HG02610 (cell line): Measurements from ENCODE around the gene ZNF76.
"Not testable (repeated sequence)": the region's sequence is repeated elsewhere in the genome, so short reads cannot be mapped to it uniquely, and the experiment has no call there.

Source experiments
- ATAC-seq: cut with Tn5 transposase; IDR thresholded peaks from one replicate; pipeline ENCODE4 v1.9.1; 2021; ENCODE audit warnings: mild to moderate bottlenecking, moderate library complexity; ENCODE audit not compliant: unreplicated experiment

Gene ZNF76

DNA sequence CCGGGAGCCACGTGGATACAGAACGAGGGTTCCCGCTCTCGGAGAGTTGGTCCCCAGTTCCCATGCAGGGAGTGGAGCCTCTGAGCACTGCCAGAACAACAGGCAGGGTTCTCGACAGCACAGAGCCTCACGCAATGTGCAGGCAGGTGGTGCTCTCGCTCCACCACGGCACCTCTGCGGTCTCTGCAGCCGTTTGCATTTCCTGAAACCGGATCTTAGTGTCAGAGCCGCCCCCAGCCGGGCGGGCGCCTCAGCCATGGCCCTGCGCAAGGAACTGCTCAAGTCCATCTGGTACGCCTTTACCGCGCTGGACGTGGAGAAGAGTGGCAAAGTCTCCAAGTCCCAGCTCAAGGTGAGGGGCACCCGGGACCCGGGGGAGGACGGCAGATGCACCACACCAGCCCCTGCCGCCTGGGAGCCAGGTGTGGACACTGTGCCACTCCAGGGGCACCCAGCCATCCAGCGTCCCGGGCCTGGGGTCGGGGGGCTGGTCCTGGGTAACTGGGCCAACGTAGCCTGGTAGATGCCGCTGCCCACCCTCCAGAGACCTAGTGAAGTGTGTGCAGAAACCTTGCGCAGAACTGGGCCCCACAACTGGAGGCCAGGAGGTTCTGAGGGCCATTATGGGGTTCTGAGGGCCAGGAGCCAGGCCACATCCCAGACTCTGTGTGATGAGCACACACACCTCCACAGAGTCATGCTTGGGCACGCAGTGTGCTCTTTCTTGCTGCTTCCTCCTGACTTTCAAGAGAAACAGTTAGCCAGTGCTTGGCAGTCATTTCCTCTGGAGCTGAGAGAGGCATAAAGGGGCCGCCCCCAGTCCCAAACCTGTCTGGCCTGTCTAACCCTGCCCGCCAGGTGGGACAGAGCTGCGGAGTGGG lies 38.3 kb downstream of the ZNF76 start, which contains the start of gene DEF6:
DEF6 (plus strand) TSS at position 218 of the 881 bp plus-strand sequence; CDS start at position 257, 39 bp downstream.
- ATAC-seq: peak; percentile 80

DNA sequence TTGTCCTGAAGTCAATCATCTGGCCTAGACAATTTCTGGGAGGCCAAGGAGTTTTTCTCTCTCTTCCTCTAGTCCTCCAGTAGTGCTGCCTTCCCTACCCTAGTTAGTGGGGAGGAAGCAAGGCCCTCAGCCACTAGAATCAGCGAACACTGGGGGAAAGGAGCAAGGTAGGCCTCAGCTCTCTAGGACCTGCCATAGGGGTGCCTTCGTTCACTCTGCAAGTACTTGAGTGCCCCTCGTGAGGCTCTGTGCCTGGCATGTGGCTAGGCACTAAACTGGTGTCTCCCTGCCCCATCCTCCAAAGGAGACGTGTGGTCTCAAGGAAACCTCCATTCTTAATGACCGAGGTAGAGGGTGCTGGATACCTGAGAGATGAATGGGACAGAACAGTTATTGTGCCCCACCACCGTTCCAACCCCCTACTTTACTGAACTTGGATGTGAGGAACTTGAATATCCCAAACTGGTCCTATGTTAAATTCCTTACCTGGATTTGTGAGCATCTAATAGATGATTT lies 39.1 kb downstream of the ZNF76 start:
- no peak for ATAC-seq

- ATAC-seq: no peak
Measured at GRCh38 chr6:35299674-35300073, 40.1 kb downstream of the ZNF76 start.

DNA sequence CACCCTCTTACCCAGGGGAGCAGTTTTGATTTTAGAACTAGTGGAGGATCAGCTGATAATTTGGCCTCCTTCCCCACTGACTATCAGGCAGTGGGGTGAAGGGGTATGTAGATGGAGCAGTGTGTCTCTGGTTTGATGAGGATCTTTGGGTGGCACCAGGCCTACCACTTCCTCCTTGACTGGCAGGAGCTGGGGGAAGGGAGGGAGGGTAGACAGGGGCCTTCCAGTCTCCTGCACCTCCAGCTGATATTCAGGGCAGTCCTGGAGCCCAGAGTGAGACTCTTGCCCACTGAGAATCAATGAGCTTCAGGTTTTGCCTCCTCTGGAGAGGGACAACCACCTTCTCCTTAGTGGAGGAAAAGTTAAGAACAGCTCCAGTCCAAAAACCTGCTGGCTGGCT lies 41.3 kb downstream of the ZNF76 start:
- no peak for ATAC-seq

- ATAC-seq: peak; percentile 83
Measured at GRCh38 chr6:35302604-35303241, 43.2 kb downstream of the ZNF76 start.

DNA sequence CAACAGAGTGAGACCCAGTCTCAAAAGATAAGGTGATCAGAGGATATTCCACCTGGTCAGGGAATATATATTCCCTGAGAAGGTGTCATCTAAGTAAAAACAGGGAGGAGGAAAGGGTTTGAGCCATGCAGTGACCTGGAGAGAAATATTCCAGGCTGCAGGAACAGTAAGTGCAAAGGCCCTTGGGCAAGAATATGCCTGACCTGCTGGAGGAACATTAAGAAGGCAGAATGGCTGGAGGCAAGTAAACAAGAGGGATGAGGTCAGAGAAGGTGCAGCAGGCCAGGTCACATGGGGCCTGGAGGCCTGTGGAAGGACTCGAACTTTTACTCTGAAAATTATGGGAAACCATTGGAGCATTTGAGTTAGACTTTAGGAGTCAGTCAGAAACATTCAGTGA lies 44.8 kb downstream of the ZNF76 start:
- no peak for ATAC-seq

GRCh38 chr6:35305117-35305516 lies 45.6 kb downstream of the ZNF76 start:
- ATAC-seq: no peak

DNA sequence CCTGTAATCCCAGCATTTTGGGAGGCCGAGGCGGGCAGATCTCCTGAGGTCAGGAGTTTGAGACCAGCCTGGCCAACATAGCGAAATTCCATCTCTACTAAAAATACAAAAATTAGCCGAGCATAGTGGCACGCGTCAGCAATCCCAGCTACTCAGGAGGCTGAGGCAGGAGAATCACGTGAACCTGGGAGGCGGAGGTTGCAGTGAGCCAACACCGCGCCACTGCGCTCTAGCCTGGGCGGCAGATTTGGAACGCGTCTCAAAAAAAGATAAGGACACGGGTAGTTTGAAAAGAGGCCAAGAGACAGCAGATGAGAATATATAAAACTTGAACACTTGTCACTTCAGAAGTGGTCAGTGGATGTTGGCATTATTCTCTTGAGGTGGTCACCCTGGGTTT lies 47.6 kb downstream of the ZNF76 start:
- not testable (repeated sequence) for ATAC-seq

DNA sequence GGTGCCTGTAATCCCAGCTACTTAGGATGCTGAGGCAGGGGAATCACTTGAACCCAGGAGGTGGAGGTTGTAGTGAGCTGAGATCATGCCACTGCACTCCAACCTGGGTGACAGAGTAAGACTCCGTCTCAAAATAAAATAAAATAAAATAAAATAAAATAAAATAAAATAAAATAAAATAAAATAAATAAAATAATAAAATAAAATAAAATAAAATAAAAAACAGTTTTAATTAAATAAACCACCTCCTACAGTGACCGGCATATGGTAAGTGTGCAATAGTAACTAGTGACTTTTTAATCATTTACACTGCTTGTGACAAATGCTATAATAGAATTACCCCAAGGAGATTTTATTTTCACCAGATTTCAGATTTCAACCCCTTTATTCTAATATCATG lies 49.0 kb downstream of the ZNF76 start:
- ATAC-seq: not testable (repeated sequence)

- ATAC-seq: no peak
Measured at GRCh38 chr6:35309611-35310264, 50.2 kb downstream of the ZNF76 start.

DNA sequence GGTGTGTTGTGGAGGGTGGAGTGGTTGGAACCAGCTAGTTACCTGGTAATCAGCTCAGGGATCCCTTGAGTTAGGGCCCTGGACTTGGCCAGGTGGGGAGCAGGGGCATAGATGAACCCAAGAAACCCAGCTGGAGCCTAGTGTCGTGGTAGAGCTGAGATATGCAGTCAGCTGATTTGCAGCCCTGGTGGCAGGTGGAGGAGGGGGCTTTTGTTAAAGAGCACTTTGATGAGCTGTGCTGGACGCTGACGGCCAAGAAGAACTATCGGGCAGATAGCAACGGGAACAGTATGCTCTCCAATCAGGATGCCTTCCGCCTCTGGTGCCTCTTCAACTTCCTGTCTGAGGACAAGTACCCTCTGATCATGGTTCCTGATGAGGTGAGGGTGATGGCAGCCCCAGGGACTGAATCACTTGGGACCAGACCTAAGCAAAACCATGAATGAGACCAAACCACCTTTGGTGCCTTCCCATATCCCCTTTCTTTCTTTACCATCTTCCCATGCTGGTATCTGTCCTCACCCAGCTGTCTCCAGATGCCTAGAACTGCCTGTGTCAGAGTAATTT lies 50.8 kb downstream of the ZNF76 start:
- ATAC-seq: no peak

DNA sequence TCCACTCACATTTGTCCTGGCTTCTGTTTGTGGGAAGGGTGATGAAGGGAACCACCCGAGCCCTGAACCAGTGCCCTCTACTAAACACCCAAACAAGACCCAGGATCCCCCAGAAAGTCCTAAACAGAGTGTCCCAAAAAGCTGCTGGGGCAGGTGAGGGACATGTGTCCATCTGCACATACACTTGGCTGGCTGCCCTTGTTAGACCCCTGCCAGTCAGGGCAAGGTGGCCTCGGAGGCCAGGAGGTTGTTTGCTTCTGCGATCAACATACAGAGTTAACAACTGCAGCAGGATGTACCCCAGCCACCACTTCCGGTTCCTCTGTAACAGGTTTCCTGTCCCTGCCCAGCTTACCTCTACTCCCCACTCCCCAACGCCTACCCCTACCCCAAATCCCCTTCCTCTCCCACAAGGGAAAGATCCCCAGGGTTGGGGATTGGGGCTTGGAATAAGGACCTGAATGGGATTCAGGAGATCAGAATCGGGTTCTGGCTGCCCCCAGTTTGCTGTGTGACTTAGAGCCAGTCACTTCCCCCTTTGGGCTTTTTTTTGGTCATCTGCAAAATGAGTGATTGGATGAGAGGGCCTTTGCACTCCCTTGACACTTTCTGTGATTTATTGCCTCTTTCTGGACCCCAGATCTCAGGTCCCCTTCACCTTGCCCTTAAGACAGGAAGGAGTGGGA lies 52.0 kb downstream of the ZNF76 start:
- ATAC-seq: no peak

DNA sequence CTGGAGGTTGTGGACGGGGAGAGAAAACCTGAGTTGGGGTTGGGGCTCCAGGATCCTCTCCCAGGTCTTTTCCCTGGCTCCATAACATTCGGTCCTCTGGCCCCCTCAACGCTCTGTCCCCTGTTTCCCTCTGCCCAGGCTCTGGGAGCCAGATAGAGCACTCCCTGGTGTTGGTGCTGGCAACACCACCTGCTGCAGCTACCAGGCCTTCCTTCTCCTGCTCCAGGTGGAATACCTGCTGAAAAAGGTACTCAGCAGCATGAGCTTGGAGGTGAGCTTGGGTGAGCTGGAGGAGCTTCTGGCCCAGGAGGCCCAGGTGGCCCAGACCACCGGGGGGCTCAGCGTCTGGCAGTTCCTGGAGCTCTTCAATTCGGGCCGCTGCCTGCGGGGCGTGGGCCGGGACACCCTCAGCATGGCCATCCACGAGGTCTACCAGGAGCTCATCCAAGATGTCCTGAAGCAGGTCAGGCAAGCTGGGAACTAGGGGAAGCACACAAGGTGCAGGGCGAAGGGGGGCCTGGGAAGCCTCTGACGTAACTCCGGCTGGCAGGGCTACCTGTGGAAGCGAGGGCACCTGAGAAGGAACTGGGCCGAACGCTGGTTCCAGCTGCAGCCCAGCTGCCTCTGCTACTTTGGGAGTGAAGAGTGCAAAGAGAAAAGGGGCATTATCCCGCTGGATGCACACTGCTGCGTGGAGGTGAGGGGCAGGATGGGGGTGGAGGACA lies 52.7 kb downstream of the ZNF76 start:
- ATAC-seq: no peak

DNA sequence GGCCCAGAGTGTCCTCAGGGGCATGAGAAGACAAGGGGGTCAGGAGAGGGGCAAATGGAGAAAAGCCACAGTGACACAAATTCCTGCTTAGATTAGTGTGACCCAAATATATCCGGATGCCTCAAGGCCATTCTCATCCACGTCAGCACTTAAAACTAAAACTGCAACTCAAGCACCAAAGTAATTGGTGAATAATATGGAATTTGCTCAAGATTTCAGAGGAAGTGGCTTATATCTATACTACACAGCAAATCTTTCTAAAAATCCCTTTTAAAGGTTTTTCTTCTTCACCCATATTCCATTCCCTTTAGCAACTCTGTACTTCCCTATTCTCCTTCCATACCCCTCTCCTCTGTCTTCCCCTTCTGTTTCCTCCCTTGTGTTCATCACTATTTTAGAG lies 53.3 kb downstream of the ZNF76 start:
- ATAC-seq: no peak

DNA sequence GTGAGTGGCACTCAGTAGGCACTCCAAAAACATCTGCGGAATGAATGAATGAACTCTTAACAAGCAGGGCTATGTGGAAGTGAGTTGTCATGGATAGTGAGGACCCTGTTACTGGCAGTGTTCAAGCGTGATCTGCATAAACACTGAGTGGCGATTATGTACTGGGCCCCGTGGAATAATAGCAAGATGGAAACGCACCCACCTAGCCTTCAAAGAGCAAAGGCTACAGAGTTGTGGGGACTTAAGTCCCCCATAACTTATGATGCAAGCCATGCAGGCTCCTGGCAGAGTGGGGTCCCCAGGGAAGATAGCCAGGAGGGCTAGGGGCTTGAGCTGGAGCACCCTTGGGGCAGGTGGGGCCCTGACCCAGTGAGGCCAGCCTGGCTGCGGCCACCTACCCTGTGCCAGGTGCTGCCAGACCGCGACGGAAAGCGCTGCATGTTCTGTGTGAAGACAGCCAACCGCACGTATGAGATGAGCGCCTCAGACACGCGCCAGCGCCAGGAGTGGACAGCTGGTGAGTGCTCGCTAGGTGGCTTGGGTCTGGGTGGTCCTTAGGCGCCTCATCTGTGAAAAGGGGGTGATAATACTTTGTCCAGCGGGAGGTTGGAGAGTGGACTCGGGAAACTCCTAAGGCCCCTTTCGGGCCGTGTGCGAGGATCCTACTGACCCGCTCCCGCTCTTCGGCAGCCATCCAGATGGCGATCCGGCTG lies 58.1 kb downstream of the ZNF76 start:
- no peak for ATAC-seq

DNA sequence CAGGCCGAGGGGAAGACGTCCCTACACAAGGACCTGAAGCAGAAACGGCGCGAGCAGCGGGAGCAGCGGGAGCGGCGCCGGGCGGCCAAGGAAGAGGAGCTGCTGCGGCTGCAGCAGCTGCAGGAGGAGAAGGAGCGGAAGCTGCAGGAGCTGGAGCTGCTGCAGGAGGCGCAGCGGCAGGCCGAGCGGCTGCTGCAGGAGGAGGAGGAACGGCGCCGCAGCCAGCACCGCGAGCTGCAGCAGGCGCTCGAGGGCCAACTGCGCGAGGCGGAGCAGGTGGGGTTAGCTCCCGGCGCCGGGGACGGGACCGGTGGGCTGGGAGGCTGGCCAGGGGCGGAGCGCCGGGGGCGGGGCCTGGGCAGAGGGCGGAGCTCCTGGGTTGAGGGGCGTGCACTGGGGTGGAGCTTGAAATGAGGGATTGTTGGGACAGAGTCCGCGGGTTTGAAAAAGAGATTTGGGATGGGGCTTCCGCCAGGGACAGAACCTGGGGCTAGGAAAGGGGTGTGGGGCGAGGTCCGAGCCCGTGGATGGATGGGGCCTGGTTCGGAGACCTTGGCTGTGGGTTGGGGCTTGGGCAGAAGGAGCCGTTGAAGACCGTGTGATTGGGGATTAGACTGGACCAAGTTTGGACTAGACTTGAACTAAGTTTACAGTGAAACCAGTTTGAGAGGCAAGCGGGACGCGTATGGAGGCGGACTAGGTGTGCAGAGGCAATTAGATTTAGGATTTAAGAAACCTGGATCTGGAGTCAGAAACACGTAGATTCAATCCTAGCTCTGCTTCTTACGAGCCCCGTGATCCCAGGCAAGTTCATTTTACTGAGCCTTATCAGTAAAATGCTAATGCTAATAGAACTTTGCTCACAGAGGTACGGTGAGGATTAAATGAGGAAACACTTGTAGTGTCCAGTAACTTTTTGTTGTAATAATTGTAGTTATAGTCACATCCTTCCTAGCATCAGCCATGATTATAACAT lies 58.9 kb downstream of the ZNF76 start:
- ATAC-seq: no peak

- no peak for ATAC-seq
Measured at GRCh38 chr6:35319346-35320030, 60.0 kb downstream of the ZNF76 start.

DNA sequence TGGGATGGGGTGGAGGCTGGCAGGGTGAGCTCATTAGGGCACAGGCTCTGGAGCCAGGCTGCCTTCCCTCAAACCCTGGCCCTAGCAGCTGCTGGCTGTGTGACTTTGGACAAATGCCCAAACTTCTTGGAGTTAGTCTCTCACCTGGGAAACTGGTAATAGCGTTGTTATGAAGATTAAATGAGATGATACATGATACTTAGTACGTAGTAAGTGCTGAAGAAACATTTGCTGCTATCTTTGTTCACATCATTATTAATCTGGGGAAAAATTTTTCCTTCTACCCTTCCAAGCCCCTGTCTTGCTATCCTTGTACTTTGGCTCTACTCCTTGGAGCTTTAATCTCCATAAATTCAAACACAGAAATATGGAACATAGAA lies 60.5 kb downstream of the ZNF76 start:
- no peak for ATAC-seq
